KMS-11 (cell line): ENCODE measurements around the gene SMIM41.

Experiments
- H2AFZ ChIP-seq: fragments of 200-600 bp; sonication (generic); 2 replicates; pipeline ENCODE4 v1.6.1; 2016; ENCODE audit warnings: antibody characterized with exemption, mixed run types, low read depth
- H3K27ac ChIP-seq: fragments of 200-600 bp; sonication (generic); 2 replicates; pipeline ENCODE4 v1.6.1; 2016; ENCODE audit warnings: mild to moderate bottlenecking, mixed run types
- H3K27me3 ChIP-seq: fragments of 200-600 bp; sonication (generic); 2 replicates; pipeline ENCODE4 v1.6.1; 2017; ENCODE audit warnings: mild to moderate bottlenecking, low read depth, mixed run types, moderate library complexity; ENCODE audit not compliant: insufficient read depth
- H3K36me3 ChIP-seq: fragments of 200-600 bp; sonication (generic); 2 replicates; pipeline ENCODE4 v1.6.1; 2017; ENCODE audit warnings: mild to moderate bottlenecking, mixed run types; ENCODE audit not compliant: insufficient read depth
- H3K4me1 ChIP-seq: fragments of 200-600 bp; sonication (generic); 2 replicates; pipeline ENCODE4 v1.6.1; 2016; ENCODE audit warnings: mild to moderate bottlenecking, low read depth, mixed run types; ENCODE audit not compliant: poor library complexity, severe bottlenecking
- H3K4me2 ChIP-seq: fragments of 200-600 bp; sonication (generic); 2 replicates; pipeline ENCODE4 v1.7.0; 2016; ENCODE audit warnings: mild to moderate bottlenecking, mixed run types
- H3K4me3 ChIP-seq: fragments of 200-600 bp; sonication (generic); IDR thresholded peaks from 2 replicates; pipeline ENCODE4 v1.6.1; 2017; ENCODE audit warnings: low read depth, low read length, mixed read lengths; ENCODE audit not compliant: insufficient read depth
- H3K79me2 ChIP-seq: fragments of 200-600 bp; sonication (generic); 2 replicates; pipeline ENCODE4 v1.6.1; 2016; ENCODE audit warnings: low read depth, mixed run types; ENCODE audit not compliant: insufficient read depth
- H3K9ac ChIP-seq: fragments of 200-600 bp; sonication (generic); 2 replicates; pipeline ENCODE4 v1.6.1; 2016; ENCODE audit warnings: mild to moderate bottlenecking, mixed run types
- H4K20me1 ChIP-seq: fragments of 200-600 bp; sonication (generic); 2 replicates; pipeline ENCODE4 v1.6.1; 2016; ENCODE audit warnings: mild to moderate bottlenecking, mixed run types; ENCODE audit not compliant: insufficient read depth
- CTCF ChIP-seq: fragments of 200-600 bp; sonication (generic); conservative IDR thresholded peaks from 2 replicates; pipeline ENCODE4 v1.6.1; 2017; ENCODE audit warnings: low read depth, mild to moderate bottlenecking, antibody characterized with exemption, low read length, moderate library complexity, mixed read lengths

Gene SMIM41

GRCh38 chr12:52043386-52044212 is 35.9 kb upstream of the SMIM41 start:
- no peak for TF ChIP-seq CTCF
- H3K4me2 ChIP-seq: no peak overlapping the region
- no peaks in the 10 kb centered on the region for H4K20me1 ChIP-seq
- peaks cover 7% of the 10 kb centered on the region for H3K4me1 ChIP-seq
- H3K27ac ChIP-seq: no peak overlapping the region
- no peak overlapping the region for H3K4me3 ChIP-seq
- no peak overlapping the region for H2AFZ ChIP-seq
- H3K9ac ChIP-seq: no peak overlapping the region
- no peaks in the 10 kb centered on the region for H3K27me3 ChIP-seq
- no peaks in the 10 kb centered on the region for H3K36me3 ChIP-seq
- no peaks in the 10 kb centered on the region for H3K79me2 ChIP-seq

GRCh38 chr12:52044292-52044983 is 35.1 kb upstream of the SMIM41 start:
- Histone ChIP-seq H4K20me1 (no peaks in the 10 kb centered on the region), H2AFZ (no peak overlapping the region), H3K27me3 (no peaks in the 10 kb centered on the region), H3K4me3 (no peak overlapping the region), H3K9ac (no peak overlapping the region), H3K79me2 (no peaks in the 10 kb centered on the region), H3K27ac (no peak overlapping the region), H3K36me3 (no peaks in the 10 kb centered on the region), H3K4me2 (no peak overlapping the region), H3K4me1 (peaks cover 6% of the 10 kb centered on the region)
- TF ChIP-seq CTCF: no peak

- Histone ChIP-seq H3K9ac (no peak overlapping the region), H3K36me3 (no peaks in the 10 kb centered on the region)
Observed at GRCh38 chr12:52045794-52046199, 33.7 kb upstream of the SMIM41 start.

DNA sequence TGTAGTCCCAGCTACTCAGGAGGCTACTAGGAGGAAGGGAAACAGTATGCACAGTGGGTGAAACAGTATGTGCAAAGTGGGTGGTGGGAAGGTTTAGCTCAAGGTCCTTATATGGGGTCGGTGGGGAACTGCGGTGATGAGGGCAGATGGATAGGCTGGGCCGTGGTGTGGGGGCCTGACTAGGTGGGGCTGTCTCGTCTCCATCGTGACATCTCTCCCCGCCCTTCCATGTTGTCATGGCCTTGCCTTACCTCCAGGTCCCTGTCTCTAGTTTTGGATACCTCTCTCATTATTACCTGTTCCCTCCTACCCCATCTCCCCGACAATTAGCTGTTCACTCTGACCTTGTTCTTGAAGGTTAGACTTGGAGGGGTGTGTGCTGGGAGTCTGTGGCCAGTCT is 32.6 kb upstream of the SMIM41 start:
- Histone ChIP-seq H4K20me1 (no peaks in the 10 kb centered on the region), H3K4me2 (no peak overlapping the region), H3K4me1 (peaks cover 24% of the 10 kb centered on the region), H3K27ac (no peak overlapping the region), H3K9ac (no peak overlapping the region), H3K4me3 (no peak overlapping the region), H3K27me3 (no peaks in the 10 kb centered on the region), H2AFZ (no peak overlapping the region), H3K79me2 (no peaks in the 10 kb centered on the region), H3K36me3 (no peaks in the 10 kb centered on the region)
- no peak for TF ChIP-seq CTCF

More at GRCh38 chr12:52045794-52046199, 33.7 kb upstream of the SMIM41 start:
- no peak for TF ChIP-seq CTCF
- no peak overlapping the region for H3K4me3 ChIP-seq
- no peaks in the 10 kb centered on the region for H3K79me2 ChIP-seq
- H3K4me1 ChIP-seq: peaks cover 19% of the 10 kb centered on the region
- H3K4me2 ChIP-seq: no peak overlapping the region
- H3K27ac ChIP-seq: no peak overlapping the region
- no peak overlapping the region for H2AFZ ChIP-seq
- H3K27me3 ChIP-seq: no peaks in the 10 kb centered on the region
- no peaks in the 10 kb centered on the region for H4K20me1 ChIP-seq
